HG03457 (cell line): ENCODE data around the gene TJP1.

Experiments used
- ATAC-seq: cut with Tn5 transposase; IDR thresholded peaks from one replicate; pipeline ENCODE4 v1.9.1; 2021; ENCODE audit warnings: moderate number of reproducible peaks; ENCODE audit not compliant: unreplicated experiment

The TJP1 gene

GRCh38 chr15:29822100-29822683 is at the start of gene TJP1:
TJP1 (minus strand) TSS chr15:29822468; CDS start chr15:29822028, 440 bp downstream.
- no peak for ATAC-seq

GRCh38 chr15:29871401-29871800 is 49.1 kb upstream of the TJP1 start:
- no peak for ATAC-seq

GRCh38 chr15:29870495-29871151 is 48.4 kb upstream of the TJP1 start:
- ATAC-seq: no peak

- ATAC-seq: no peak
Measured at GRCh38 chr15:29867241-29868000, 45.2 kb upstream of the TJP1 start.

- ATAC-seq: no peak
Measured at GRCh38 chr15:29866337-29866736, 44.1 kb upstream of the TJP1 start.

- no peak for ATAC-seq
Measured at GRCh38 chr15:29864501-29864900, 42.2 kb upstream of the TJP1 start.

GRCh38 chr15:29863438-29863837 is 41.2 kb upstream of the TJP1 start:
- ATAC-seq: no peak

GRCh38 chr15:29862271-29862670 is 40.0 kb upstream of the TJP1 start:
- no peak for ATAC-seq

GRCh38 chr15:29860872-29861271 is 38.6 kb upstream of the TJP1 start:
- ATAC-seq: no peak

- ATAC-seq: no peak
Measured at GRCh38 chr15:29859973-29860715, 37.9 kb upstream of the TJP1 start.

GRCh38 chr15:29859293-29859692 is 37.0 kb upstream of the TJP1 start:
- no peak for ATAC-seq

GRCh38 chr15:29857221-29857789 is 35.0 kb upstream of the TJP1 start:
- ATAC-seq: no peak

GRCh38 chr15:29854413-29854812 is 32.1 kb upstream of the TJP1 start:
- ATAC-seq: no peak

GRCh38 chr15:29853211-29853987 is 31.1 kb upstream of the TJP1 start:
- no peak for ATAC-seq

GRCh38 chr15:29852201-29852600 is 29.9 kb upstream of the TJP1 start:
- ATAC-seq: no peak

GRCh38 chr15:29849716-29850115 is 27.4 kb upstream of the TJP1 start:
- ATAC-seq: no peak

- no peak for ATAC-seq
Measured at GRCh38 chr15:29849218-29849617, 26.9 kb upstream of the TJP1 start.

GRCh38 chr15:29844290-29844903 is 22.1 kb upstream of the TJP1 start:
- no peak for ATAC-seq

GRCh38 chr15:29842290-29842689 is 20.0 kb upstream of the TJP1 start:
- no peak for ATAC-seq

GRCh38 chr15:29840926-29841325 is 18.7 kb upstream of the TJP1 start:
- ATAC-seq: no peak
